Fibroblast of lung (primary cell): ENCODE measurements around the gene SDCCAG8. TPM values are rescaled to one million over a fixed set of nuclear protein-coding genes. Genes with fewer than 3 reads are reported as not detected.

Experiments used
- DNase-seq, 2 donors: peaks; one replicate each; pipeline versions ENCODE4 v3.0.0 to v3.0.0-alpha.2; 2010; ENCODE audit warnings: low read depth in 2 of 2
- H2AFZ ChIP-seq: 2 replicates; pipeline ENCODE4 v1.5.1; 2012; ENCODE audit warnings: low read length, control low read depth, inconsistent platforms
- H3K27ac ChIP-seq: 2 replicates; pipeline ENCODE4 v1.5.1; 2011; ENCODE audit warnings: low read length, control low read depth; ENCODE audit not compliant: insufficient read depth
- H3K27me3 ChIP-seq: 2 replicates; pipeline ENCODE4 v1.5.1; 2011; ENCODE audit warnings: mild to moderate bottlenecking, low read length; ENCODE audit not compliant: control insufficient read depth, insufficient read depth
- H3K36me3 ChIP-seq: 2 replicates; pipeline ENCODE4 v1.5.1; 2011; ENCODE audit warnings: low read length; ENCODE audit not compliant: control insufficient read depth, insufficient read depth
- H3K4me1 ChIP-seq: 2 replicates; pipeline ENCODE4 v1.5.1; 2011; ENCODE audit warnings: low read length; ENCODE audit not compliant: control insufficient read depth, insufficient read depth; ENCODE audit errors: extremely low read depth
- H3K4me2 ChIP-seq: 2 replicates; pipeline ENCODE4 v1.5.1; 2011; ENCODE audit warnings: low read length, control low read depth; ENCODE audit not compliant: insufficient read depth; ENCODE audit errors: extremely low read depth
- H3K4me3 ChIP-seq, 4 experiments: fragments of 200-600 bp in 1 of 4; sonication (generic) in 1 of 4; replicated peaks in 1 of 4; 2 replicates each; pipeline ENCODE4 v1.5.1; 2011 to 2016; ENCODE audit warnings: low read length in 4 of 4, low read depth in 3 of 4, mild to moderate bottlenecking in 3 of 4, control low read depth in 2 of 4, inconsistent platforms in 1 of 4, mixed read lengths in 1 of 4; ENCODE audit not compliant: insufficient read depth in 1 of 4; ENCODE audit errors: control extremely low read depth in 1 of 4
- H3K79me2 ChIP-seq: 2 replicates; pipeline ENCODE4 v1.5.1; 2012; ENCODE audit warnings: mild to moderate bottlenecking, low read length, inconsistent platforms; ENCODE audit not compliant: control insufficient read depth, insufficient read depth
- H3K9ac ChIP-seq: 2 replicates; pipeline ENCODE4 v1.5.1; 2011; ENCODE audit warnings: mild to moderate bottlenecking, low read length, control low read depth; ENCODE audit not compliant: insufficient read depth
- H3K9me3 ChIP-seq: 2 replicates; pipeline ENCODE4 v1.5.1; 2012; ENCODE audit warnings: low read depth, low read length; ENCODE audit not compliant: control insufficient read depth, insufficient read depth
- H4K20me1 ChIP-seq: 2 replicates; pipeline ENCODE4 v1.5.1; 2011; ENCODE audit warnings: low read length; ENCODE audit not compliant: control insufficient read depth, insufficient read depth; ENCODE audit errors: extremely low read depth
- EZH2 ChIP-seq: IDR thresholded peaks from 2 replicates; pipeline ENCODE4 v1.5.1; 2012; ENCODE audit warnings: low read length, control low read depth, mild to moderate bottlenecking; ENCODE audit errors: missing control alignments
- polyA plus RNA-seq, 2 donors: library from polyadenylated mRNA; depleted of rRNA in 1 of 2; stranded (reverse) in 1 of 2; unstranded in 1 of 2; fragments of >200 nt; gene quantifications; 2 replicates each; pipeline ENCODE4 v1.2.1, GENCODE V29; 2011 to 2012; ENCODE audit warnings: missing spikeins in 1 of 2
- total RNA-seq: library from RNA; depleted of rRNA; stranded (reverse); fragments of >200 nt; gene quantifications from 2 replicates; pipeline ENCODE4 v1.2.1, GENCODE V29; 2014
- TF ChIP-seq, protein P1 (sequence below), 2 donors: IDR thresholded peaks in 1 of 2; conservative IDR thresholded peaks in 1 of 2; 1 replicate in 1 of 2; 2 replicates in 1 of 2; pipeline ENCODE4 v1.5.1; 2011 to 2012; ENCODE audit warnings: low read length in 2 of 2, control low read depth in 1 of 2, inconsistent platforms in 1 of 2, low read depth in 1 of 2, mild to moderate bottlenecking in 1 of 2

The SDCCAG8 gene
- total and polyA plus RNA-seq, 2 donors (not counting 1 experiment from before 2014, with no cell fraction given) = 34.8 to 53.2 TPM

DNA sequence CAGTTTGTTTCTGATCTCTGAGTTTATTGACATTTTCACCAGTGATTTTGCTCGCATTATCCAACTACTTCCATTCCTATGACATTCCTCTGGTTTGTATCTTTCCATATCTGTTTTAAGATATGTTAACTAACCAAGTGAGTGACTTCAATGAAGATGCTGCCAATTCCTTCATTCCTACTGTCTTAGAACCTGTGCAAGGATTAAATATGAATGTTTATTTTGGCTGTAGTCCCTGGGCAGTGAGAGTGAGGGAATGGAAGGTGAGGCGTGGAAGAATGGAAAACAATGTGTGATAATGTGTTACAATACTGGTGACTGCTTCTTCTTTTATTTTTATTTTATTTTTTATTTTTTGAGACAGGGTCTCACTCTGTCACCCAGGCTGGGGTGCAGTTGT is 183.0 kb downstream of the SDCCAG8 start:
- no peak overlapping the region for H3K4me2 ChIP-seq
- H3K4me1 ChIP-seq = no peaks in the 10 kb centered on the region
- H3K27me3 ChIP-seq = no peaks in the 10 kb centered on the region
- H3K9me3 ChIP-seq = no peaks in the 10 kb centered on the region
- peak in 1 of 2 donors; percentile 85 for DNase-seq
- no peak overlapping the region for H3K4me3 ChIP-seq
- H3K36me3 ChIP-seq = no peaks in the 10 kb centered on the region
- H2AFZ ChIP-seq = no peak overlapping the region
- no peak overlapping the region for H3K9ac ChIP-seq
- H3K79me2 ChIP-seq = no peaks in the 10 kb centered on the region
- H4K20me1 ChIP-seq = peaks cover 3% of the 10 kb centered on the region
- TF ChIP-seq, protein P1, sequence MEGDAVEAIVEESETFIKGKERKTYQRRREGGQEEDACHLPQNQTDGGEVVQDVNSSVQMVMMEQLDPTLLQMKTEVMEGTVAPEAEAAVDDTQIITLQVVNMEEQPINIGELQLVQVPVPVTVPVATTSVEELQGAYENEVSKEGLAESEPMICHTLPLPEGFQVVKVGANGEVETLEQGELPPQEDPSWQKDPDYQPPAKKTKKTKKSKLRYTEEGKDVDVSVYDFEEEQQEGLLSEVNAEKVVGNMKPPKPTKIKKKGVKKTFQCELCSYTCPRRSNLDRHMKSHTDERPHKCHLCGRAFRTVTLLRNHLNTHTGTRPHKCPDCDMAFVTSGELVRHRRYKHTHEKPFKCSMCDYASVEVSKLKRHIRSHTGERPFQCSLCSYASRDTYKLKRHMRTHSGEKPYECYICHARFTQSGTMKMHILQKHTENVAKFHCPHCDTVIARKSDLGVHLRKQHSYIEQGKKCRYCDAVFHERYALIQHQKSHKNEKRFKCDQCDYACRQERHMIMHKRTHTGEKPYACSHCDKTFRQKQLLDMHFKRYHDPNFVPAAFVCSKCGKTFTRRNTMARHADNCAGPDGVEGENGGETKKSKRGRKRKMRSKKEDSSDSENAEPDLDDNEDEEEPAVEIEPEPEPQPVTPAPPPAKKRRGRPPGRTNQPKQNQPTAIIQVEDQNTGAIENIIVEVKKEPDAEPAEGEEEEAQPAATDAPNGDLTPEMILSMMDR (conservative IDR thresholded peaks at IDR 0.05 in 1 of 2, IDR thresholded peaks at IDR 0.05 in 1 of 2; ENCODE audit: low read depth in 1 of 2, low read length in 2 of 2) = no peak
- no peak for TF ChIP-seq EZH2
- H3K27ac ChIP-seq = no peak overlapping the region

DNA sequence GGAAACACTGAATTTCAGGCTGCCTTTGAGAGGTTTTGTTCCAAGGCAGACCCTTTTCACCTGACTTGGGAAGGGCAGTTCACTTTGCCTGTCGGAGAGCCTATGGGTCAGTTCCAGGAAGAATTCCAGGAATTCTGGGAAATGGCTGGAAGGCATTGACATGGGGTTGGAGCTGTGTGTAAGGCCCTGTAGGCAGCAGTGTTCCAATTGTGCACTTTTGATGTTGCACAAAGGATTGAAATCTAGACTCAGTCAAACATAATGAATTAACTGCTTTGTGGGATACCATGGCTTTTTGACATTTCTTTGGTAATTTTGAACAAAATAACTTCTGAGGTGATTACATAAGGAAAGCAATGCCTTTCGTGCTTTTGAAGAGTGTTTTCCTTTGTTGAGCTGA is 184.6 kb downstream of the SDCCAG8 start:
- no peak overlapping the region for H2AFZ ChIP-seq
- peak in 1 of 2 donors; percentile 28 for DNase-seq
- H4K20me1 ChIP-seq = peaks cover 3% of the 10 kb centered on the region
- H3K79me2 ChIP-seq = no peaks in the 10 kb centered on the region
- H3K9ac ChIP-seq = no peak overlapping the region
- no peaks in the 10 kb centered on the region for H3K27me3 ChIP-seq
- no peak overlapping the region for H3K4me3 ChIP-seq
- no peaks in the 10 kb centered on the region for H3K36me3 ChIP-seq
- no peak for TF ChIP-seq EZH2
- TF ChIP-seq, protein P1 (conservative IDR thresholded peaks at IDR 0.05 in 1 of 2, IDR thresholded peaks at IDR 0.05 in 1 of 2; ENCODE audit: low read depth in 1 of 2, low read length in 2 of 2) = no peak
- no peaks in the 10 kb centered on the region for H3K4me1 ChIP-seq
- no peak overlapping the region for H3K27ac ChIP-seq
- H3K9me3 ChIP-seq = no peaks in the 10 kb centered on the region
- H3K4me2 ChIP-seq = no peak overlapping the region

DNA sequence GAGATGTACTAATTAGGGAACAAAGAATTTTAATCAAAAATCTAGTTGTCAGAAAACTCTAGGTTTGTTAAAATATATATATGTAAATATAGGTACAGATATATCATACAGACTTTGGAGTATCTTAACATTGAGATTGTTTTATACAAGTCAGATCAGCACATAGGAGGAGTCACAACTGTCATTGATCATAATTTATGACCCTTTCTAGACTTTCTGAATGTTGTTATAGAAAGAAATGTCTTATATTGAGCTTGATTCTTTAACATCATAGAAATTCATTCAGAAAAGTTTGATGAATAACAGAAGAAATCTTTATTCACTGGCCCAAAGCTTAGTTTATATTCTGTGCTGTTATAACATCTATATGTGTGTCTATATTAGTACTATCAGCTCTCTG is 185.8 kb downstream of the SDCCAG8 start:
- Histone ChIP-seq H3K27ac (no peak overlapping the region), H3K4me3 (no peak overlapping the region), H3K27me3 (no peaks in the 10 kb centered on the region), H3K4me2 (no peak overlapping the region), H3K9ac (no peak overlapping the region), H3K79me2 (no peaks in the 10 kb centered on the region), H3K4me1 (no peaks in the 10 kb centered on the region), H2AFZ (no peak overlapping the region), H4K20me1 (peaks cover 3% of the 10 kb centered on the region), H3K36me3 (no peaks in the 10 kb centered on the region), H3K9me3 (no peaks in the 10 kb centered on the region)
- no peak for DNase-seq
- TF ChIP-seq, protein P1 (conservative IDR thresholded peaks at IDR 0.05 in 1 of 2, IDR thresholded peaks at IDR 0.05 in 1 of 2; ENCODE audit: low read depth in 1 of 2, low read length in 2 of 2) = no peak
- TF ChIP-seq EZH2 = no peak
